NCI-H146 treated with DMSO at 0.1 percent for 48 hours (cell line): ENCODE results near the gene PCDHB3.
A peak's percentile ranks its signal among the peaks of the same experiment; 100 is the strongest.
"Not testable (repeated sequence)": the region's sequence is repeated elsewhere in the genome, so short reads cannot be mapped to it uniquely, and the experiment has no call there.

ENCODE experiments used
- DNase-seq: peaks from one replicate; lab custom pipeline; 2025; ENCODE audit not compliant: unreplicated experiment; lab: John Stamatoyannopoulos, UW

PCDHB3 gene

GRCh38 chr5:141100243-141100805 lies at the start of gene PCDHB3:
Gene PCDHB3 (plus strand): TSS chr5:141100473. CDS start chr5:141100650, 177 bp downstream.
- DNase-seq = no peak

GRCh38 chr5:141050622-141051520 lies 49.4 kb upstream of the PCDHB3 start, which contains the start of gene PCDHB1:
Gene PCDHB1 (plus strand): TSS chr5:141051374. CDS start chr5:141051471, 97 bp downstream.
- DNase-seq = peak; percentile 27

- no peak for DNase-seq
Observed at GRCh38 chr5:141051521-141051866, 48.8 kb upstream of the PCDHB3 start.

GRCh38 chr5:141077826-141078225 lies 22.4 kb upstream of the PCDHB3 start:
- no peak for DNase-seq

- DNase-seq = no peak
Observed at GRCh38 chr5:141082228-141082627, 18.0 kb upstream of the PCDHB3 start.

GRCh38 chr5:141084487-141084989 lies 15.7 kb upstream of the PCDHB3 start:
- peak; percentile 49 for DNase-seq

GRCh38 chr5:141094481-141095262 lies 5.6 kb upstream of the PCDHB3 start, which contains the start of gene PCDHB2:
Gene PCDHB2 (plus strand): TSS chr5:141094615. CDS start chr5:141094791, 176 bp downstream.
- DNase-seq = peak; percentile 75

- DNase-seq = no peak
Observed at GRCh38 chr5:141095263-141095641, 5.0 kb upstream of the PCDHB3 start.

GRCh38 chr5:141096181-141096580 lies 4.1 kb upstream of the PCDHB3 start:
- not testable (repeated sequence) for DNase-seq

GRCh38 chr5:141096586-141096985 lies 3.7 kb upstream of the PCDHB3 start:
- not testable (repeated sequence) for DNase-seq

- no peak for DNase-seq
Observed at GRCh38 chr5:141101059-141101458, 786 bp downstream of the PCDHB3 start.

GRCh38 chr5:141102070-141102469 lies 1.8 kb downstream of the PCDHB3 start:
- DNase-seq = not testable (repeated sequence)

GRCh38 chr5:141102471-141102870 lies 2.2 kb downstream of the PCDHB3 start:
- DNase-seq = not testable (repeated sequence)

GRCh38 chr5:141105350-141105749 lies 5.1 kb downstream of the PCDHB3 start:
- DNase-seq = no peak

GRCh38 chr5:141119250-141119649 lies 19.0 kb downstream of the PCDHB3 start:
- DNase-seq = no peak

GRCh38 chr5:141121563-141121962 lies 21.3 kb downstream of the PCDHB3 start, which contains the start of gene PCDHB4:
Gene PCDHB4 (plus strand): TSS chr5:141121818. CDS start chr5:141121999, 181 bp downstream.
- DNase-seq = no peak

GRCh38 chr5:141121985-141122384 lies 21.7 kb downstream of the PCDHB3 start:
- DNase-seq = no peak

GRCh38 chr5:141123396-141124135 lies 23.3 kb downstream of the PCDHB3 start:
- not testable (repeated sequence) for DNase-seq

GRCh38 chr5:141127305-141127704 lies 27.0 kb downstream of the PCDHB3 start:
- no peak for DNase-seq

- DNase-seq = peak; percentile 32
Observed at GRCh38 chr5:141135030-141135717, 34.9 kb downstream of the PCDHB3 start, which contains the start of gene PCDHB5. Gene PCDHB5 (plus strand): TSS chr5:141135206. CDS start chr5:141135435, 229 bp downstream.
